ENCODE results near the gene GMPR2. TPM values are rescaled to one million over a fixed set of nuclear protein-coding genes. Genes with fewer than 3 reads are reported as not detected.
A peak's percentile ranks its signal among the peaks of the same experiment; 100 is the strongest.

The GMPR2 gene
- total and polyA plus RNA-seq, 2 of the 13 experiments (the other 11 are each of a cell fraction or from before 2014, with no cell fraction given): 210 to 273 TPM

DNA sequence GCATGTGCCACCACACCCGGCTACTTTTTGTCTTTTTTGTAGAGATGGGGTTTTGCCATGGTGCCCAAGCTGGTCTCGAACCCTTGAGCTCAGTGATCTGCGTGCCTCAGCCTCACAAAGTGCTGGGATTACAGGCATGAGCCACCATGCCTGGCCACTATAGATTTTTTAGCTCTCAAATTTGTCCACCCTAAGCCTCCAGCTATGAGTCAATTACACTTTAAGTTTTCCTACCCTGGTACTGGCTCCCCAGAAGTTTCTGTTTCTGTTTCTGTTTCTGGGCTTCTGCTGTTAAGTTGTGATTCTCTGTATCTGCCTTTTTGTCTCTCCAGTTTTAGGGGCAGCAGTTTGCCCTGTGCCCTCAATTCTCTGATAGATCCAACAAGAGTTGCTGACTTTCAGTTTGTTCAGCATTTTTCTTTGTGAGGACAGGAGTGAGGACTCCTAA, 14.1 kb downstream of the GMPR2 start:
- peaks cover 2% of the 10 kb centered on the region for H3K79me2 ChIP-seq (ENCODE audit: insufficient read depth, low read length)
- peaks cover 26% of the 10 kb centered on the region for H3K4me1 ChIP-seq (ENCODE audit: insufficient read depth, low read length)
- H3K4me2 ChIP-seq (ENCODE audit: low read depth, low read length): no peak overlapping the region
- H3K4me3 ChIP-seq (replicated peaks in 1 of 3; ENCODE audit: insufficient read depth in 1 of 3, low read depth in 2 of 3, low read length in 3 of 3): no peak overlapping the region
- ATAC-seq: no peak
- no peaks in the 10 kb centered on the region for H4K20me1 ChIP-seq (ENCODE audit: insufficient read depth, low read length)
- DNase-seq (ENCODE audit: low spot score): no peak
- ChIA-PET POLR2A (interaction anchor here (0.6 to 18.0 kb wide), 10 partner anchors 8 to 133 kb away, joined by 3 to 850 read pairs (median 4); partner anchors contain the start of genes CHMP4A, CIDEB, DHRS1 and LTB4R), CTCF (ENCODE audit: low intra/inter-chr PET ratio, low total read pairs) (no interaction called here)
- no peaks in the 10 kb centered on the region for H3K9me3 ChIP-seq (ENCODE audit: low read length)
- H2AFZ ChIP-seq (ENCODE audit: low read length): no peak overlapping the region
- 86% methylated on average over 3 of the region's 3 CpGs for WGBS (ENCODE audit: low lambda C conversion rate)
- TF ChIP-seq BORCS8-MEF2B (CRISPR knock-in tag; IDR thresholded peaks at IDR 0.05) (no peak), IKZF1 (IDR thresholded peaks at IDR 0.05) (no peak), ZNF616 (CRISPR knock-in tag; IDR thresholded peaks at IDR 0.05; ENCODE audit: low read depth) (no peak), MAFF (IDR thresholded peaks at IDR 0.05; ENCODE audit: low read depth, low read length) (0 out of 2 replicates have a peak, but pooled peaks have one; percentile 19), MAFK (conservative IDR thresholded peaks at IDR 0.05 in 1 of 2, IDR thresholded peaks at IDR 0.05 in 1 of 2; ENCODE audit: low read length in 2 of 2) (peak; percentile 21 to 47; a peak in 2 of 4 replicates), SETDB1 (CRISPR knock-in tag; IDR thresholded peaks at IDR 0.05; ENCODE audit: borderline replicate concordance) (no peak), NPAS2 (CRISPR knock-in tag; IDR thresholded peaks at IDR 0.05; ENCODE audit: borderline replicate concordance) (no peak), ZFP1 (CRISPR knock-in tag; IDR thresholded peaks at IDR 0.05) (no peak)
- TF ChIP-seq, protein P1, sequence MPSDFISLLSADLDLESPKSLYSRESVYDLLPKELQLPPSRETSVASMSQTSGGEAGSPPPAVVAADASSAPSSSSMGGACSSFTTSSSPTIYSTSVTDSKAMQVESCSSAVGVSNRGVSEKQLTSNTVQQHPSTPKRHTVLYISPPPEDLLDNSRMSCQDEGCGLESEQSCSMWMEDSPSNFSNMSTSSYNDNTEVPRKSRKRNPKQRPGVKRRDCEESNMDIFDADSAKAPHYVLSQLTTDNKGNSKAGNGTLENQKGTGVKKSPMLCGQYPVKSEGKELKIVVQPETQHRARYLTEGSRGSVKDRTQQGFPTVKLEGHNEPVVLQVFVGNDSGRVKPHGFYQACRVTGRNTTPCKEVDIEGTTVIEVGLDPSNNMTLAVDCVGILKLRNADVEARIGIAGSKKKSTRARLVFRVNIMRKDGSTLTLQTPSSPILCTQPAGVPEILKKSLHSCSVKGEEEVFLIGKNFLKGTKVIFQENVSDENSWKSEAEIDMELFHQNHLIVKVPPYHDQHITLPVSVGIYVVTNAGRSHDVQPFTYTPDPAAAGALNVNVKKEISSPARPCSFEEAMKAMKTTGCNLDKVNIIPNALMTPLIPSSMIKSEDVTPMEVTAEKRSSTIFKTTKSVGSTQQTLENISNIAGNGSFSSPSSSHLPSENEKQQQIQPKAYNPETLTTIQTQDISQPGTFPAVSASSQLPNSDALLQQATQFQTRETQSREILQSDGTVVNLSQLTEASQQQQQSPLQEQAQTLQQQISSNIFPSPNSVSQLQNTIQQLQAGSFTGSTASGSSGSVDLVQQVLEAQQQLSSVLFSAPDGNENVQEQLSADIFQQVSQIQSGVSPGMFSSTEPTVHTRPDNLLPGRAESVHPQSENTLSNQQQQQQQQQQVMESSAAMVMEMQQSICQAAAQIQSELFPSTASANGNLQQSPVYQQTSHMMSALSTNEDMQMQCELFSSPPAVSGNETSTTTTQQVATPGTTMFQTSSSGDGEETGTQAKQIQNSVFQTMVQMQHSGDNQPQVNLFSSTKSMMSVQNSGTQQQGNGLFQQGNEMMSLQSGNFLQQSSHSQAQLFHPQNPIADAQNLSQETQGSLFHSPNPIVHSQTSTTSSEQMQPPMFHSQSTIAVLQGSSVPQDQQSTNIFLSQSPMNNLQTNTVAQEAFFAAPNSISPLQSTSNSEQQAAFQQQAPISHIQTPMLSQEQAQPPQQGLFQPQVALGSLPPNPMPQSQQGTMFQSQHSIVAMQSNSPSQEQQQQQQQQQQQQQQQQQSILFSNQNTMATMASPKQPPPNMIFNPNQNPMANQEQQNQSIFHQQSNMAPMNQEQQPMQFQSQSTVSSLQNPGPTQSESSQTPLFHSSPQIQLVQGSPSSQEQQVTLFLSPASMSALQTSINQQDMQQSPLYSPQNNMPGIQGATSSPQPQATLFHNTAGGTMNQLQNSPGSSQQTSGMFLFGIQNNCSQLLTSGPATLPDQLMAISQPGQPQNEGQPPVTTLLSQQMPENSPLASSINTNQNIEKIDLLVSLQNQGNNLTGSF (CRISPR knock-in tag; IDR thresholded peaks at IDR 0.05): no peak
- no peaks in the 10 kb centered on the region for H3K36me3 ChIP-seq (replicated peaks in 1 of 2; ENCODE audit: control insufficient read depth in 1 of 2, insufficient read depth in 2 of 2, low read length in 2 of 2)
- H3K27me3 ChIP-seq (ENCODE audit: control insufficient read depth in 1 of 2, insufficient read depth in 2 of 2, low read length in 2 of 2): no peaks in the 10 kb centered on the region; a peak in 1 of 5 replicates
- in situ Hi-C loops (cut with HindIII; ENCODE audit: extremely low pct_ligation_motif_present, low pct_unique_long_range_greater_than_20kb): loop anchor here (10.0 kb wide), 1 partner anchor 188 kb away; no protein-coding TSS in a partner anchor
- H3K27ac ChIP-seq (ENCODE audit: extremely low read length, insufficient read depth, low read length): no peak overlapping the region
- intact Hi-C loops (cut with micrococcal nuclease; ENCODE audit: unreplicated experiment): no loop called here
- H3K9ac ChIP-seq (ENCODE audit: insufficient read depth, low read depth, low read length): no peak overlapping the region
- no TSS peak for BruUV-seq (replicated peaks)
- no peak for FAIRE-seq
